HG02840 (cell line): ENCODE data around the gene LRRC75B.
"Not testable (repeated sequence)": the region's sequence is repeated elsewhere in the genome, so short reads cannot be mapped to it uniquely, and the experiment has no call there.

Experiments
- ATAC-seq: cut with Tn5 transposase; IDR thresholded peaks from one replicate; pipeline ENCODE4 v1.9.1; 2021; ENCODE audit warnings: mild to moderate bottlenecking, moderate library complexity, moderate number of reproducible peaks; ENCODE audit not compliant: unreplicated experiment, low FRiP score

Gene LRRC75B

GRCh38 chr22:24592851-24593558 is at the start of gene LRRC75B:
LRRC75B (minus strand) TSS chr22:24593073; CDS start chr22:24593039, 34 bp downstream.
- ATAC-seq = peak; percentile 60

- not testable (repeated sequence) for ATAC-seq
Observed at GRCh38 chr22:24642307-24642706, 49.4 kb upstream of the LRRC75B start.

GRCh38 chr22:24636513-24636912 is 43.6 kb upstream of the LRRC75B start:
- not testable (repeated sequence) for ATAC-seq

GRCh38 chr22:24634776-24635389 is 42.0 kb upstream of the LRRC75B start:
- ATAC-seq = not testable (repeated sequence)

- ATAC-seq = not testable (repeated sequence)
Observed at GRCh38 chr22:24633231-24634023, 40.6 kb upstream of the LRRC75B start.

GRCh38 chr22:24632642-24633041 is 39.8 kb upstream of the LRRC75B start:
- not testable (repeated sequence) for ATAC-seq

GRCh38 chr22:24631430-24632122 is 38.7 kb upstream of the LRRC75B start:
- ATAC-seq = not testable (repeated sequence)

GRCh38 chr22:24630812-24631427 is 38.0 kb upstream of the LRRC75B start:
- ATAC-seq = not testable (repeated sequence)

- ATAC-seq = not testable (repeated sequence)
Observed at GRCh38 chr22:24629069-24629468, 36.2 kb upstream of the LRRC75B start.

- not testable (repeated sequence) for ATAC-seq
Observed at GRCh38 chr22:24627911-24628310, 35.0 kb upstream of the LRRC75B start.

GRCh38 chr22:24622596-24622995 is 29.7 kb upstream of the LRRC75B start:
- not testable (repeated sequence) for ATAC-seq

- not testable (repeated sequence) for ATAC-seq
Observed at GRCh38 chr22:24621244-24621643, 28.4 kb upstream of the LRRC75B start.

- not testable (repeated sequence) for ATAC-seq
Observed at GRCh38 chr22:24614794-24615193, 21.9 kb upstream of the LRRC75B start.

- not testable (repeated sequence) for ATAC-seq
Observed at GRCh38 chr22:24609888-24610287, 17.0 kb upstream of the LRRC75B start.

- ATAC-seq = not testable (repeated sequence)
Observed at GRCh38 chr22:24608327-24608726, 15.5 kb upstream of the LRRC75B start.

GRCh38 chr22:24607429-24607983 is 14.6 kb upstream of the LRRC75B start:
- ATAC-seq = not testable (repeated sequence)

- ATAC-seq = not testable (repeated sequence)
Observed at GRCh38 chr22:24606340-24606739, 13.5 kb upstream of the LRRC75B start.

GRCh38 chr22:24603770-24604629 is 11.1 kb upstream of the LRRC75B start:
- not testable (repeated sequence) for ATAC-seq
